ENCODE results near the gene RHOXF2. TPM values are rescaled to one million over a fixed set of nuclear protein-coding genes. Genes with fewer than 3 reads are reported as not detected.
A peak's percentile ranks its signal among the peaks of the same experiment; 100 is the strongest.
"Not testable (repeated sequence)": the region's sequence is repeated elsewhere in the genome, so short reads cannot be mapped to it uniquely, and the experiment has no call there.

Gene RHOXF2
- total RNA-seq (2014; rRNA removed; shearing (Covaris generic)), result not detected in 2 replicates

GRCh38 chrX:120158313-120158712 lies at the start of gene RHOXF2:
TSS of gene RHOXF2 (plus strand) at chrX:120158613. CDS start at chrX:120158751, 138 bp downstream.
- DNase-seq (ENCODE audit: low spot score), result not testable (repeated sequence)

GRCh38 chrX:120109378-120109777 lies 49.0 kb upstream of the RHOXF2 start:
- no peak for DNase-seq (ENCODE audit: low spot score)

GRCh38 chrX:120111611-120112010 lies 46.8 kb upstream of the RHOXF2 start:
- no peak for DNase-seq (ENCODE audit: low spot score)

GRCh38 chrX:120115438-120115963 lies 42.9 kb upstream of the RHOXF2 start, which contains the start of gene RHOXF1:
TSS of gene RHOXF1 (minus strand) at chrX:120115913. CDS start at chrX:120115862, 51 bp downstream.
- no peak for DNase-seq (ENCODE audit: low spot score)

GRCh38 chrX:120120223-120120622 lies 38.2 kb upstream of the RHOXF2 start:
- DNase-seq (ENCODE audit: low spot score), result no peak

- no peak for DNase-seq (ENCODE audit: low spot score)
Observed at GRCh38 chrX:120125444-120125843, 33.0 kb upstream of the RHOXF2 start.

GRCh38 chrX:120128306-120128846 lies 30.0 kb upstream of the RHOXF2 start:
- not testable (repeated sequence) for DNase-seq (ENCODE audit: low spot score)

- DNase-seq (ENCODE audit: low spot score), result no peak
Observed at GRCh38 chrX:120136128-120136527, 22.3 kb upstream of the RHOXF2 start.

- DNase-seq (ENCODE audit: low spot score), result no peak
Observed at GRCh38 chrX:120136840-120137239, 21.6 kb upstream of the RHOXF2 start.

- no peak for DNase-seq (ENCODE audit: low spot score)
Observed at GRCh38 chrX:120137439-120137838, 21.0 kb upstream of the RHOXF2 start.

- no peak for DNase-seq (ENCODE audit: low spot score)
Observed at GRCh38 chrX:120140293-120140981, 18.0 kb upstream of the RHOXF2 start.

- peak; percentile 33 for DNase-seq (ENCODE audit: low spot score)
Observed at GRCh38 chrX:120144178-120144844, 14.1 kb upstream of the RHOXF2 start.

- DNase-seq (ENCODE audit: low spot score), result no peak
Observed at GRCh38 chrX:120145295-120145925, 13.0 kb upstream of the RHOXF2 start.

- not testable (repeated sequence) for DNase-seq (ENCODE audit: low spot score)
Observed at GRCh38 chrX:120146323-120146722, 12.1 kb upstream of the RHOXF2 start.

GRCh38 chrX:120147537-120147936 lies 10.9 kb upstream of the RHOXF2 start:
- DNase-seq (ENCODE audit: low spot score), result no peak

GRCh38 chrX:120150109-120150744 lies 8.2 kb upstream of the RHOXF2 start:
- not testable (repeated sequence) for DNase-seq (ENCODE audit: low spot score)

- not testable (repeated sequence) for DNase-seq (ENCODE audit: low spot score)
Observed at GRCh38 chrX:120159086-120159485, 673 bp downstream of the RHOXF2 start.

- not testable (repeated sequence) for DNase-seq (ENCODE audit: low spot score)
Observed at GRCh38 chrX:120193254-120193653, 34.8 kb downstream of the RHOXF2 start.

- DNase-seq (ENCODE audit: low spot score), result not testable (repeated sequence)
Observed at GRCh38 chrX:120193720-120194119, 35.3 kb downstream of the RHOXF2 start.

GRCh38 chrX:120195786-120196185 lies 37.4 kb downstream of the RHOXF2 start:
- not testable (repeated sequence) for DNase-seq (ENCODE audit: low spot score)

GRCh38 chrX:120196626-120197283 lies 38.3 kb downstream of the RHOXF2 start:
- DNase-seq (ENCODE audit: low spot score), result not testable (repeated sequence)
